ENCODE data around the gene HS6ST1.

Gene HS6ST1

DNA sequence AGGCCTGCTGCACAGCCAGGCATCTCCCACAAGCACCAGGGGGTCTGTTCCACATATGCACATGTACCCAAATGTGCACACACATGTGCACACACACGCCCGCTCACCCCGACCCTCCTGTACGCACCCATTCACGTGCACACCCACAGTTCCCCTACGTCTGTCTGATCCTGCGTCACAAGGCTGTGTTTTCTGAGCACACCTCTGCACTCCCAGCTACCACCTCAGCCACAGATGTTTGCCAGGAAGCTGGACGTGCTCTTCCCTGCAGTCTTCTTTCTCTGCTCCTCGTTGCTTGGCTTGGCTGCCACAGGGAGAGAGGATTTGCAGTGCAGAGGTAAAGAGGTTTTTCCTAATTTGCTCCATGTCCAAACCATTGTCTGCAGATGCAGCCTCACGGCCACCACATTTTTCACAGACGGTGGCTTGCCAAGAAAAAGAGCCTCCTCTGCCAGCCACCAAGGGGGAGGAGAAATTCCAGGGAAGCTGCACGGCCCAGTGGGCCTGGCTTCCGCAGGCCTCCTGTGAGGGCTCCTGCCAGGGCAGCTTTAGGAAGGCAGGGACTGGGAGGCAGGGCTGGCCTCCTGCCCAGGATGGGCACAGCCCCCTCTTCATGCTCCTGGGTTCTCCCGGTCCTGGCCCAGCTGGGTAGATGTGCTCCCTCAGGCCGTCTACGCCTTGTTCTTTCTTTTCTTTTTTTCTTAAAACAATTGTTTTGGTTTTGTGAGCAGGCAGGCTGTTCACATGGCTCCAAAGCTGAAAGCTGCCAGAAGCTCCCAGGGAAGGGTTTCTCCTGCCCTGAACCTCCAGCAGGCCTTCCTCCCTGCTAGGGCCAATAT, 29.3 kb upstream of the HS6ST1 start:
- no peak for DNase-seq (ENCODE audit: low read depth)
- TF ChIP-seq, protein P1, sequence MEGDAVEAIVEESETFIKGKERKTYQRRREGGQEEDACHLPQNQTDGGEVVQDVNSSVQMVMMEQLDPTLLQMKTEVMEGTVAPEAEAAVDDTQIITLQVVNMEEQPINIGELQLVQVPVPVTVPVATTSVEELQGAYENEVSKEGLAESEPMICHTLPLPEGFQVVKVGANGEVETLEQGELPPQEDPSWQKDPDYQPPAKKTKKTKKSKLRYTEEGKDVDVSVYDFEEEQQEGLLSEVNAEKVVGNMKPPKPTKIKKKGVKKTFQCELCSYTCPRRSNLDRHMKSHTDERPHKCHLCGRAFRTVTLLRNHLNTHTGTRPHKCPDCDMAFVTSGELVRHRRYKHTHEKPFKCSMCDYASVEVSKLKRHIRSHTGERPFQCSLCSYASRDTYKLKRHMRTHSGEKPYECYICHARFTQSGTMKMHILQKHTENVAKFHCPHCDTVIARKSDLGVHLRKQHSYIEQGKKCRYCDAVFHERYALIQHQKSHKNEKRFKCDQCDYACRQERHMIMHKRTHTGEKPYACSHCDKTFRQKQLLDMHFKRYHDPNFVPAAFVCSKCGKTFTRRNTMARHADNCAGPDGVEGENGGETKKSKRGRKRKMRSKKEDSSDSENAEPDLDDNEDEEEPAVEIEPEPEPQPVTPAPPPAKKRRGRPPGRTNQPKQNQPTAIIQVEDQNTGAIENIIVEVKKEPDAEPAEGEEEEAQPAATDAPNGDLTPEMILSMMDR (IDR thresholded peaks at IDR 0.05; ENCODE audit: insufficient read depth, low read depth, low read length, missing control alignments): no peak
- no peak overlapping the region for H3K4me3 ChIP-seq (ENCODE audit: low read depth, low read length)

DNA sequence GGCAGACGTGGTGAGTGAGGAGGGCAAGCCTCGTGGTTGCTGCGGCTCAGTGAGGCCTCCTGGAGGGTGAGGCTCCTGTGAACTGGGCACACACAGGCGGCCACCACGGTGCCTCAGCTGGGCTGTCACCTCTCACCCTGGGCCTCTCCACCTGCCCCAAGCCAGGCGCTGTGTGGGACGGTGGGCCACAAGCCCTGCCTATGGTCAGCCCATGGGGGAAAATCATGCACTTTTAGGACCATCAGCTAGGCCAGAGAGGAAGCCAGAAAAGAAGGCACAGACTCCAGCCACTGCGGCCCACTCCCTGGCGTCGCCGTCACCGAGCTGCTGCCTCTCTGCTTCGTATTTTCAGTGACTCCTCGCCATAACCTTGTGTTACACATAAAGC, 28.5 kb upstream of the HS6ST1 start:
- no peak for DNase-seq (ENCODE audit: low read depth)
- H3K4me3 ChIP-seq (ENCODE audit: low read depth, low read length): no peak overlapping the region
- TF ChIP-seq, protein P1 (IDR thresholded peaks at IDR 0.05; ENCODE audit: insufficient read depth, low read depth, low read length, missing control alignments): no peak

DNA sequence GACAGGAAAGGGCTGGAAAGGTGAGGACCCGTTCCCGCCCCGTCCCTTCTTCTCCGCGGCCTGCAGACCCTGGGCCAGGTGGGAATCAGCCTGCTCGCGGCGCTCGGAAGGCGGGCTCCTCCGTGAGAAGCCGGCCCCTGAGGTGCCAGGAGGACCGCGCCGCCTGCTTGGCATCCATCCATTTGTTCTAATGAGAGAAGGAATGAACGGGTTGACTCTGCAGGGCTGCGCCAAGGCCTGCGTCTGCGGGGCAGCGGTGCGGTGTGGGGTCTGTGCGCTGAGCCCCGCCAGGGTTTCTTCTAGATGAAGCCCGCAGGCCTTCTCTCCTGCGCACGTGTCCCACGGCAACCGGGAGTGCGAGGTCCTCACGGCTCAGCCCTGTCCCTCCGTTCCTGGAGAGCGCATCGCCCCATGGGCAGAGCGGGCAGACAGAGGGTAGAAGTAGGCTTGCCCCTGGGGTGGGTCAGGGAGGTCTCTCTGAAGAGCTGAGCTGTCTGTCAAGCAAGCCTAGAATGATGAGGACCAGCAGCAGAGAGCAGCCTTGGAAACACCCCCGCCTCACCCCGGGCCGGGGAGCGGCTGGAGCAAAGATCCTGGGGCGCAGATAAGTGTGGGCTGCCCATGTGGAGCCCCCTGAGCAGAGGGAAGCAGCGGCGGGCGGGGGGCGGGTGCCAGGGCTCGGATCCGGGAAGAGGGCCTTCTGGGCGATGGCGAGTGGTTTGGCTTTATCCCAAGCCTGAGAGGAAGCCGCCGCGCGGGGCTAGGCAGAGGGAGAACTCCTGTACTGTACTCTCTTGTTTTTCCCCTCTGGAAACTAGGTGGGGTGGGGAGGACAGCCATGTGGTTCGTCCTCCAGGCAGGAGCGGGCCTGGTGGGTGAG, 27.9 kb upstream of the HS6ST1 start:
- no peak overlapping the region for H3K4me3 ChIP-seq (ENCODE audit: low read depth, low read length)
- DNase-seq (ENCODE audit: low read depth): no peak
- TF ChIP-seq, protein P1 (IDR thresholded peaks at IDR 0.05; ENCODE audit: insufficient read depth, low read depth, low read length, missing control alignments): no peak

DNA sequence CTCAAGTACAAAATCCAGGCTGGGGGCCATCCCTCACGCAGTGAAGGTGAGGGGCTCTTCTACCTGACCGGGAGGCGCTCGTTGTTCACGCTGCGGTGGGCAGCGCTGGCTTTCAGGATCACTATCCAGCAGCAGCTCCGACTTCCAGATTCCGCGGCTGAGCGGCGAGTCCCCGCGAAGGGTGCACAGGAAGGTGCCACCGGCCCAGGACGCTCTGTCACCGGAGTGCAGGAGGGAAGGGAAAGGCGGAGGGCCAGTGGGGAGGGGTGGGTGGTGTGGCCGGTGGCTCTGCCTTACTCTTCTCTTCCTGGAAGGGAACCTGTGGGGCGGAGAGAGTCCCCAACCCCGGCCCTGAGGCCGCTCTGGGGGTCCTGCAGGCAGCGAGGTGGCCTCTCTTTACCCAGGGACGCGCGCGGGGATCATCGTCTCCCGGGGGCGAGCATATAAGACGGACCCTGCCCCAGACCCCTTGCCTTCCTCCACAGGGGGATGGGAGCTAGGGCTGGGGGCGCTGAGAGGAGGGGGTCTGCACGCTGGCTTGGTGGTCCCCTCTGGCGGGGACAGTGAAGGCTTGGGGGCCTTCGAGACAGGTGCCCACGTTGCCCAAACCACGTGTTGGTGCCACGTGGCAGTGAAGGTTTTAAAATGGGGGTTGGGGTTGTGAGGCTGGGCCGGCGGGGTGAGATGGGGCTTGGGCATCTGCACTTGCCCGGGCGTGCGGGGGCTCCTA, 26.9 kb upstream of the HS6ST1 start:
- TF ChIP-seq, protein P1 (IDR thresholded peaks at IDR 0.05; ENCODE audit: insufficient read depth, low read depth, low read length, missing control alignments): no peak
- H3K4me3 ChIP-seq (ENCODE audit: low read depth, low read length): no peak overlapping the region
- no peak for DNase-seq (ENCODE audit: low read depth)

DNA sequence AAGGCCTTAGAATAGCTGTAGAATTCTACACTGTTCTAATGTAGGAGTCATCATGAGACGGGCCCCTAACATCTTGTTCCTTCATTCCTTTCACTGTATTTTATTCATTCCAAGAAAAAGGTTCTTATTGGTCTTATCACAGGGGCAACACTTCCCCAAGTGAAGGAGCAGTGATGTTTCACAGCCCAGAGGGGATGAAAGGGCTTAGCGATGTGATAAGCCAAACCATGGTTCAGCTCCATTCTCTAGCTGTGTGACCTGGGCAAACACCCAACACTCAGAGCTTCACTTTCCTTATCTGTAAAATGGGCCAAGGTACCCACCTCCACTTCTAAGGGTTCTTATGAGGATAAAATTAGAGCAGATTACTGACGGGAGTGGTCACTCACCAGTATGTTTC, 25.4 kb upstream of the HS6ST1 start:
- no peak for DNase-seq (ENCODE audit: low read depth)
- H3K4me3 ChIP-seq (ENCODE audit: low read depth, low read length): no peak overlapping the region
- TF ChIP-seq, protein P1 (IDR thresholded peaks at IDR 0.05; ENCODE audit: insufficient read depth, low read depth, low read length, missing control alignments): no peak

DNA sequence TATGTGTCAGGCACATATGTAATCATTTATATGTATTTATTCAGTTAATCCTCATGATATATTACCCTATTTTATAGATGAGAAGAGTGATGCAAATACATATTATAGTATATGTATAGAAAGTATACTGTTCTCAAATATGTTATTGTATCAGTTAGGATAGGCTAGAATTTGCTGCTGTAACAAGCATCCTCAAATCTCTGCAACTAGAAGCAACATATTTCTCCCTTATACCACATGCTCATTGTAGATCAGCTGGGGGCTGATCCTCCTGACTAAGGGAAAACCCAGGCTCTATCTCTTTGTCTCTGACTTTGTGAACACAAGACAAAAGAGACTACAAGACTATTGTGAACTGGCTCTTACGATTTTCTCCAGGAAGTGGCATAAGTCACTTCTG, 24.8 kb upstream of the HS6ST1 start:
- H3K4me3 ChIP-seq (ENCODE audit: low read depth, low read length): no peak overlapping the region
- TF ChIP-seq, protein P1 (IDR thresholded peaks at IDR 0.05; ENCODE audit: insufficient read depth, low read depth, low read length, missing control alignments): no peak
- no peak for DNase-seq (ENCODE audit: low read depth)
